Parathyroid adenoma (tissue), 2 donors: ENCODE results near the gene LIN7C.

Experiments
- H2AFZ ChIP-seq: fragments of 300-600 bp; sonication (generic); one replicate; pipeline ENCODE4 v1.7.0; 2017; ENCODE audit warnings: antibody characterized with exemption, mild to moderate bottlenecking
- H3K27ac ChIP-seq: fragments of 300-600 bp; sonication (generic); one replicate; pipeline ENCODE4 v1.7.0; 2017
- H3K27me3 ChIP-seq: fragments of 300-600 bp; sonication (generic); one replicate; pipeline ENCODE4 v1.7.0; 2017; ENCODE audit warnings: low read length; ENCODE audit not compliant: control insufficient read depth, insufficient read depth
- H3K36me3 ChIP-seq: fragments of 300-600 bp; sonication (generic); one replicate; pipeline ENCODE4 v1.7.0; 2017; ENCODE audit warnings: low read length; ENCODE audit not compliant: control insufficient read depth, insufficient read depth
- H3K4me1 ChIP-seq: fragments of 300-600 bp; sonication (generic); one replicate; pipeline ENCODE4 v1.7.0; 2017; ENCODE audit warnings: control low read depth
- H3K4me2 ChIP-seq: fragments of 300-600 bp; sonication (generic); one replicate; pipeline ENCODE4 v1.7.0; 2017; ENCODE audit warnings: low read length
- H3K4me3 ChIP-seq: fragments of 300-600 bp; sonication (generic); one replicate; pipeline ENCODE4 v1.7.0; 2017; ENCODE audit warnings: low read depth, low read length
- H3K79me2 ChIP-seq: fragments of 300-600 bp; sonication (generic); one replicate; pipeline ENCODE4 v1.7.0; 2017; ENCODE audit warnings: control low read depth
- H3K9ac ChIP-seq: fragments of 300-600 bp; sonication (generic); one replicate; pipeline ENCODE4 v1.7.0; 2017; ENCODE audit warnings: mild to moderate bottlenecking
- H3K9me3 ChIP-seq: fragments of 300-600 bp; sonication (generic); one replicate; pipeline ENCODE4 v1.7.0; 2017; ENCODE audit warnings: low read length; ENCODE audit not compliant: control insufficient read depth
- TF ChIP-seq, protein P1 (sequence below): fragments of 300-600 bp; sonication (generic); IDR thresholded peaks from one replicate; pipeline ENCODE4 v1.7.0; 2017; ENCODE audit warnings: antibody characterized with exemption, mild to moderate bottlenecking
- donor health status: primary hyperparathyroidism.

LIN7C gene

GRCh38 chr11:27514076-27514475, 7.5 kb upstream of the LIN7C start:
- Histone ChIP-seq H3K4me1 (no peaks in the 10 kb centered on the region), H3K9me3 (no peaks in the 10 kb centered on the region), H3K4me3 (no peak overlapping the region), H3K4me2 (no peak overlapping the region), H3K79me2 (no peaks in the 10 kb centered on the region), H3K27me3 (no peaks in the 10 kb centered on the region), H3K27ac (no peak overlapping the region), H3K9ac (no peak overlapping the region), H2AFZ (no peak overlapping the region), H3K36me3 (no peaks in the 10 kb centered on the region)
- TF ChIP-seq, protein P1, sequence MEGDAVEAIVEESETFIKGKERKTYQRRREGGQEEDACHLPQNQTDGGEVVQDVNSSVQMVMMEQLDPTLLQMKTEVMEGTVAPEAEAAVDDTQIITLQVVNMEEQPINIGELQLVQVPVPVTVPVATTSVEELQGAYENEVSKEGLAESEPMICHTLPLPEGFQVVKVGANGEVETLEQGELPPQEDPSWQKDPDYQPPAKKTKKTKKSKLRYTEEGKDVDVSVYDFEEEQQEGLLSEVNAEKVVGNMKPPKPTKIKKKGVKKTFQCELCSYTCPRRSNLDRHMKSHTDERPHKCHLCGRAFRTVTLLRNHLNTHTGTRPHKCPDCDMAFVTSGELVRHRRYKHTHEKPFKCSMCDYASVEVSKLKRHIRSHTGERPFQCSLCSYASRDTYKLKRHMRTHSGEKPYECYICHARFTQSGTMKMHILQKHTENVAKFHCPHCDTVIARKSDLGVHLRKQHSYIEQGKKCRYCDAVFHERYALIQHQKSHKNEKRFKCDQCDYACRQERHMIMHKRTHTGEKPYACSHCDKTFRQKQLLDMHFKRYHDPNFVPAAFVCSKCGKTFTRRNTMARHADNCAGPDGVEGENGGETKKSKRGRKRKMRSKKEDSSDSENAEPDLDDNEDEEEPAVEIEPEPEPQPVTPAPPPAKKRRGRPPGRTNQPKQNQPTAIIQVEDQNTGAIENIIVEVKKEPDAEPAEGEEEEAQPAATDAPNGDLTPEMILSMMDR: no peak

GRCh38 chr11:27513389-27513788, 6.8 kb upstream of the LIN7C start:
- no peaks in the 10 kb centered on the region for H3K27me3 ChIP-seq
- TF ChIP-seq, protein P1: no peak
- no peak overlapping the region for H3K27ac ChIP-seq
- no peaks in the 10 kb centered on the region for H3K4me1 ChIP-seq
- H3K9me3 ChIP-seq: no peaks in the 10 kb centered on the region
- no peak overlapping the region for H3K4me3 ChIP-seq
- H2AFZ ChIP-seq: no peak overlapping the region
- H3K9ac ChIP-seq: no peak overlapping the region
- no peaks in the 10 kb centered on the region for H3K79me2 ChIP-seq
- H3K4me2 ChIP-seq: no peak overlapping the region
- H3K36me3 ChIP-seq: no peaks in the 10 kb centered on the region

- H3K9me3 ChIP-seq: no peaks in the 10 kb centered on the region
- H3K79me2 ChIP-seq: no peaks in the 10 kb centered on the region
- no peaks in the 10 kb centered on the region for H3K36me3 ChIP-seq
- peaks cover 4% of the 10 kb centered on the region for H3K4me1 ChIP-seq
- TF ChIP-seq, protein P1: no peak
- H3K9ac ChIP-seq: no peak overlapping the region
- H3K4me2 ChIP-seq: no peak overlapping the region
- H2AFZ ChIP-seq: no peak overlapping the region
- H3K4me3 ChIP-seq: no peak overlapping the region
- no peak overlapping the region for H3K27ac ChIP-seq
- no peaks in the 10 kb centered on the region for H3K27me3 ChIP-seq
Observed at GRCh38 chr11:27512238-27512637, 5.7 kb upstream of the LIN7C start.

- TF ChIP-seq, protein P1: no peak
- no peaks in the 10 kb centered on the region for H3K27me3 ChIP-seq
- H3K27ac ChIP-seq: no peak overlapping the region
Observed at GRCh38 chr11:27509908-27510307, 3.3 kb upstream of the LIN7C start.

DNA sequence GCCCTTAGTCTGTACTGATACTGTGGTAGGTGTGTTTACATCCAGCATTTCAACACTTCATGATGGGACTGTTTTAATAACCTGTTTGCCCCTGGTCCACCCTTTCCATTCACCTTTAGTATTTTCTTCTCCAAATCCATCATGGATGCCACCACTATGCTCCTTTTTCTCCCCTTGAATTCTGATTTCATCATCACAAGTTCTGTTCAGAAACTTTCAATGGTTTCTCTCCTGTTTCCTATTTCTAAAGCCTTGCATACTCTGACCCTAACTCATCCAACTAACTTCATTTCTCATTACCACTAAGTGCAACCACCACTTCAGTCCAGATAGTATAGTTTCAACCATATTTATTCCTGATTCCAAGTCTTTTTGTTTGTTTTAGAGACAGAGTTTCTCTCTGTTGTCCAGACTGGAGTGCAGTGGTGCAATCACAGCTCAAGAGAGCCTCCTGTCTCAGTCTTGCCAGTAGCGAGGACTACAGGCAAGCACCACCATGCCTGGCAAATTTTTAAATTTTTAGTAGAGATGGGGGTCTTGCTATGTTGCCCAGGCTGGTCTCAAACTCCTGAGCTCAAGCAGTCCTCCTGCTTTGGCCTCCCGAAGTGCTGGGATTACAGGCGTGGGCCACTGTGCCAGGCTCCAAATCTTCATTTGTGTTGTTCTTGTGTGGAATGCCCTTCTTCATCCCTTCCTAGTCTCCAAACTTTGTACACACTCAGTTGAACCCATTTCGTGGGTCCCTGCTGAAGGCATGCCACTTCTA, 1.2 kb upstream of the LIN7C start:
- TF ChIP-seq, protein P1: no peak
- H3K27me3 ChIP-seq: no peaks in the 10 kb centered on the region
- peak overlapping the region; percentile 92 for H3K4me3 ChIP-seq
- peaks cover 15% of the 10 kb centered on the region for H3K79me2 ChIP-seq
- H3K27ac ChIP-seq: no peak overlapping the region
- H3K36me3 ChIP-seq: no peaks in the 10 kb centered on the region
- no peaks in the 10 kb centered on the region for H3K9me3 ChIP-seq
- H3K4me1 ChIP-seq: peaks cover 4% of the 10 kb centered on the region
- peak overlapping the region; percentile 50 for H3K4me2 ChIP-seq
- no peak overlapping the region for H3K9ac ChIP-seq
- H2AFZ ChIP-seq: peak overlapping the region; percentile 98

More at GRCh38 chr11:27509908-27510307, 3.3 kb upstream of the LIN7C start:
- peaks cover 9% of the 10 kb centered on the region for H3K79me2 ChIP-seq
- no peak overlapping the region for H3K4me3 ChIP-seq
- H3K36me3 ChIP-seq: no peaks in the 10 kb centered on the region
- H3K4me1 ChIP-seq: peaks cover 4% of the 10 kb centered on the region
- H3K4me2 ChIP-seq: no peak overlapping the region
- no peak overlapping the region for H3K9ac ChIP-seq
- no peaks in the 10 kb centered on the region for H3K9me3 ChIP-seq
- no peak overlapping the region for H2AFZ ChIP-seq
